VCaP (cell line): Measurements from ENCODE around the gene TSPAN18.

Experiments
- H3K27ac ChIP-seq: fragments of 450-650 bp; 2 replicates; pipeline ENCODE4 v1.5.1; 2017
- TF ChIP-seq, protein P1 (sequence below): fragments of 450-650 bp; conservative IDR thresholded peaks from 2 replicates; pipeline ENCODE4 v1.5.1; 2017; ENCODE audit warnings: mild to moderate bottlenecking, moderate library complexity

Gene TSPAN18

GRCh38 chr11:44726283-44727113, at the start of gene TSPAN18:
Gene TSPAN18, plus strand, starts transcription at chr11:44726962. Its CDS starts 179,455 bp downstream, at chr11:44906417.
- H3K27ac ChIP-seq: peak within 1 kb of the TSS; percentile 7; the same call in 1 of the 2 replicates
- TF ChIP-seq, protein P1, sequence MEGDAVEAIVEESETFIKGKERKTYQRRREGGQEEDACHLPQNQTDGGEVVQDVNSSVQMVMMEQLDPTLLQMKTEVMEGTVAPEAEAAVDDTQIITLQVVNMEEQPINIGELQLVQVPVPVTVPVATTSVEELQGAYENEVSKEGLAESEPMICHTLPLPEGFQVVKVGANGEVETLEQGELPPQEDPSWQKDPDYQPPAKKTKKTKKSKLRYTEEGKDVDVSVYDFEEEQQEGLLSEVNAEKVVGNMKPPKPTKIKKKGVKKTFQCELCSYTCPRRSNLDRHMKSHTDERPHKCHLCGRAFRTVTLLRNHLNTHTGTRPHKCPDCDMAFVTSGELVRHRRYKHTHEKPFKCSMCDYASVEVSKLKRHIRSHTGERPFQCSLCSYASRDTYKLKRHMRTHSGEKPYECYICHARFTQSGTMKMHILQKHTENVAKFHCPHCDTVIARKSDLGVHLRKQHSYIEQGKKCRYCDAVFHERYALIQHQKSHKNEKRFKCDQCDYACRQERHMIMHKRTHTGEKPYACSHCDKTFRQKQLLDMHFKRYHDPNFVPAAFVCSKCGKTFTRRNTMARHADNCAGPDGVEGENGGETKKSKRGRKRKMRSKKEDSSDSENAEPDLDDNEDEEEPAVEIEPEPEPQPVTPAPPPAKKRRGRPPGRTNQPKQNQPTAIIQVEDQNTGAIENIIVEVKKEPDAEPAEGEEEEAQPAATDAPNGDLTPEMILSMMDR: no peak

GRCh38 chr11:44680982-44681597, 45.7 kb upstream of the TSPAN18 start:
- H3K27ac ChIP-seq: no peak overlapping the region
- TF ChIP-seq, protein P1: no peak

- TF ChIP-seq, protein P1: no peak
- no peak overlapping the region for H3K27ac ChIP-seq
These were observed 45.1 kb upstream of the TSPAN18 start for GRCh38 chr11:44681698-44682097.

DNA sequence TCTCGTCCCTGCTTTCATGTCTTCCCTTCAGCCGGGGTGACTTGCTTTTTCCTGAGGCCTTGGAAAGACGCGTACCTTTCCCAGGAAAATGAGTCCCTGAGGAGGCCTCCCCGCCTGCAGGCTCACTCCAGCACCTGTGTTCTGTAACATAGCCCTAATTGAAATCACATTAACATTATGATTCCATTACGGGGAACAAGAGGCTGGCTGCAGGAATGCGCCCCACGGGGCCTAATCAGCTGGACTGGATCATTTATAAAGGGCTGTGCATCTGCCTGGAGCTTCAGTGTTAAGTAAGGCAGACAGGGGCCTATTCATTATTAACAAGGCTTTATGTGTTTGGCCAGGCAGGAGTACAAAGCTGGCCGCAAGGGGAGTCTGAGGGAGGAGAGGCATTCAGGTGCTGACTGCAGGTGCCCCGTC, 41.9 kb upstream of the TSPAN18 start:
- no peak overlapping the region for H3K27ac ChIP-seq
- TF ChIP-seq, protein P1: no peak

GRCh38 chr11:44687388-44687787, 39.4 kb upstream of the TSPAN18 start:
- TF ChIP-seq, protein P1: no peak
- no peak overlapping the region for H3K27ac ChIP-seq

DNA sequence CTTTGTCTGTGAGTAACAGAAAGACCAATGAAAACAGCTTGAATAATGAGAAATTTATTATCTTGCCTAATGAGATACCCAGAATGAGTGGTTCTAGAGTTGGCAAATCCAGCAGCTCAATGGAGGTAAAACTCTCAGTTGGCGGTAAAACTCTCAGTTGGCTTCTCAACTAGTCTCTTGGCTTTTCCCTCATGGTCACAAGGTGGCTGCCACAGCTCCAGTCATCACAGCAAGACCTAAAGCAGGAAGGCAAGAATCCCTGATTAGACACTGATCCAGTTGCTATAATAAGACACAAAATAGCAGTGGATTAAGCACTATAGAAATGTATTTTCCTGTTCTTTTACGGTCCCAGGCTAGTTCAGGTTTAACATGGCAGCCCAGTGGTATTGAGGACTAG, 37.5 kb upstream of the TSPAN18 start:
- TF ChIP-seq, protein P1: no peak
- no peak overlapping the region for H3K27ac ChIP-seq

GRCh38 chr11:44690651-44691050, 36.1 kb upstream of the TSPAN18 start:
- TF ChIP-seq, protein P1: no peak
- no peak overlapping the region for H3K27ac ChIP-seq
